Liver (tissue), 9 donors: ENCODE measurements around the gene EEA1. TPM values are rescaled to one million over a fixed set of nuclear protein-coding genes. Genes with fewer than 3 reads are reported as not detected.

ENCODE experiments used
- DNase-seq: peaks from one replicate; pipeline ENCODE4 v3.0.0-alpha.2; 2017; ENCODE audit warnings: low spot score
- H3K27ac ChIP-seq, 2 donors: one replicate each; pipeline ENCODE4 v1.7.0; 2013; ENCODE audit warnings: inconsistent platforms in 2 of 2, low read length in 2 of 2, control low read depth in 1 of 2, low read depth in 1 of 2, mild to moderate bottlenecking in 1 of 2
- H3K27me3 ChIP-seq, 4 donors: one replicate each; pipeline versions ENCODE4 v1.6.1 to v1.7.0; 2013; ENCODE audit warnings: low read length in 3 of 4, inconsistent platforms in 1 of 4, mild to moderate bottlenecking in 1 of 4, moderate library complexity in 1 of 4; ENCODE audit not compliant: control insufficient read depth in 4 of 4, insufficient read depth in 4 of 4
- H3K36me3 ChIP-seq, 4 donors: one replicate each; pipeline versions ENCODE4 v1.6.1 to v1.7.0; 2013; ENCODE audit warnings: low read length in 3 of 4, mild to moderate bottlenecking in 3 of 4, low read depth in 1 of 4, moderate library complexity in 1 of 4; ENCODE audit not compliant: control insufficient read depth in 4 of 4, insufficient read depth in 3 of 4
- H3K4me1 ChIP-seq, 4 donors: one replicate each; pipeline versions ENCODE4 v1.6.1 to v1.7.0; 2013; ENCODE audit warnings: low read length in 3 of 4, mild to moderate bottlenecking in 3 of 4, moderate library complexity in 1 of 4; ENCODE audit not compliant: control insufficient read depth in 4 of 4, insufficient read depth in 4 of 4
- H3K4me3 ChIP-seq, 3 donors: one replicate each; pipeline versions ENCODE4 v1.6.1 to v1.7.0; 2013; ENCODE audit warnings: low read length in 3 of 3, control low read depth in 1 of 3, low read depth in 1 of 3, mild to moderate bottlenecking in 1 of 3
- H3K9ac ChIP-seq, 2 donors: one replicate each; pipeline ENCODE4 v1.7.0; 2013; ENCODE audit warnings: low read length in 2 of 2, mild to moderate bottlenecking in 2 of 2, moderate library complexity in 2 of 2, control low read depth in 1 of 2, low read depth in 1 of 2
- H3K9me3 ChIP-seq, 4 donors: one replicate each; pipeline versions ENCODE4 v1.6.1 to v1.7.0; 2013; ENCODE audit warnings: low read length in 3 of 4; ENCODE audit not compliant: control insufficient read depth in 4 of 4
- EGR1 ChIP-seq, 2 donors: IDR thresholded peaks; 2 replicates each; pipeline ENCODE4 v1.6.1; 2016 to 2018; ENCODE audit warnings: antibody characterized with exemption in 2 of 2, low read depth in 2 of 2
- HNF4A ChIP-seq, 2 donors: conservative IDR thresholded peaks; 2 replicates each; pipeline ENCODE4 v1.6.1; 2016; ENCODE audit warnings: antibody characterized with exemption in 2 of 2, mild to moderate bottlenecking in 2 of 2
- HNF4G ChIP-seq: IDR thresholded peaks from 2 replicates; pipeline ENCODE4 v1.6.1; 2016; ENCODE audit warnings: antibody characterized with exemption
- JUND ChIP-seq, 2 donors: IDR thresholded peaks; 2 replicates each; pipeline ENCODE4 v1.6.1; 2016; ENCODE audit warnings: antibody characterized with exemption in 2 of 2
- RAD21 ChIP-seq, 2 donors: IDR thresholded peaks; 2 replicates each; pipeline ENCODE4 v1.6.1; 2016; ENCODE audit warnings: antibody characterized with exemption in 2 of 2, mild to moderate bottlenecking in 2 of 2
- RXRA ChIP-seq, 2 donors: IDR thresholded peaks; 2 replicates each; pipeline ENCODE4 v1.6.1; 2017 to 2018; ENCODE audit warnings: antibody characterized with exemption in 2 of 2, mild to moderate bottlenecking in 1 of 2
- SP1 ChIP-seq: IDR thresholded peaks from 2 replicates; pipeline ENCODE4 v1.6.1; 2018; ENCODE audit warnings: antibody characterized with exemption, mild to moderate bottlenecking
- TAF1 ChIP-seq: conservative IDR thresholded peaks from 2 replicates; pipeline ENCODE4 v1.6.1; 2016; ENCODE audit warnings: antibody characterized with exemption, mild to moderate bottlenecking
- YY1 ChIP-seq: IDR thresholded peaks from 2 replicates; pipeline ENCODE4 v1.6.1; 2016; ENCODE audit warnings: antibody characterized with exemption, mild to moderate bottlenecking
- WGBS: extraction: QIAGEN DNeasy Blood & Tissue Kit; methylation state at CpG from one replicate; pipeline ENCODE4 v1.1.7; 2013; 5-methylcytosine and 5-hydroxymethylcytosine counted together
- polyA plus RNA-seq, 2 donors: library from polyadenylated mRNA; stranded (reverse) in 1 of 2; unstranded in 1 of 2; fragments of 200-250 nt in 1 of 2; fragments of >200 nt in 1 of 2; fragmentation: Nextera tagmentation in 1 of 2; extraction: Ambion mirVana in 1 of 2; gene quantifications; one replicate each; pipeline versions ENCODE4 v1.2.1 to v1.2.3, GENCODE V29; 2013 to 2015
- total RNA-seq, 2 donors: library from RNA; depleted of rRNA; stranded (reverse); fragments of >200 nt; gene quantifications; one replicate each; pipeline ENCODE4 v1.2.3, GENCODE V29; 2014
- TF ChIP-seq, protein P1 (sequence below): IDR thresholded peaks from 2 replicates; pipeline ENCODE4 v1.6.1; 2016; ENCODE audit warnings: antibody characterized with exemption, mild to moderate bottlenecking
- TF ChIP-seq, protein P2 (sequence below): IDR thresholded peaks from 2 replicates; pipeline ENCODE4 v1.6.1; 2016; ENCODE audit warnings: antibody characterized with exemption
- TF ChIP-seq, protein P3 (sequence below): IDR thresholded peaks from 2 replicates; pipeline ENCODE4 v1.6.1; 2016; ENCODE audit warnings: antibody characterized with exemption
- TF ChIP-seq, protein P4 (sequence below): IDR thresholded peaks from 2 replicates; pipeline ENCODE4 v1.6.1; 2016; ENCODE audit warnings: antibody characterized with exemption
- TF ChIP-seq, protein P5 (sequence below): fragments of 150-350 bp; IDR thresholded peaks from 2 replicates; pipeline ENCODE4 v1.5.1; 2017; ENCODE audit warnings: improper control_type of control experiment, low read depth, low read length; ENCODE audit not compliant: missing input control
- donor health status: healthy.
- donor health status: healthy.
- donor health status: healthy.
- donor health status: healthy.
- donor health status: healthy.

Gene EEA1
- total and polyA plus RNA-seq, 4 donors: 2.5 to 15.8 (median 9.1) TPM

DNA sequence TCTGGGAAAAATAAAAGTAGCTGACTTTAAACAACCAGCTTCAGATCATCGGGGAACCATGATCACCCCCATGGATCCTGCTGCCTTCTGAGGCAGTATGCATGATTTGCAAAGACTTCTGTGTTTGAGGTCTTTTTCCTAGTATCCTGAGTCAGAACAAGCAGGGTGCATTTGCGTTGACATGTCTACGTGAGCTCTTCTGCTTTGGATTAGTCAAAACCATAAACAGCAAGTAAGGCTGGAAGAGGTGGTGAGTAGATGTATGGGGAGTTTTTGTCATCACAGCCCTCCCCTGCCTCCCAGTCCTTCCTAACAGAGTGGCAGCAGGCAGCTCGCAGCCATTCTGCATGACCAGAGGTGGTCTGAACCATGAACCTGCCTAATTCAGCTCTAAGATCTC lies 202.2 kb downstream of the EEA1 start (continued):
- TF ChIP-seq, protein P1, sequence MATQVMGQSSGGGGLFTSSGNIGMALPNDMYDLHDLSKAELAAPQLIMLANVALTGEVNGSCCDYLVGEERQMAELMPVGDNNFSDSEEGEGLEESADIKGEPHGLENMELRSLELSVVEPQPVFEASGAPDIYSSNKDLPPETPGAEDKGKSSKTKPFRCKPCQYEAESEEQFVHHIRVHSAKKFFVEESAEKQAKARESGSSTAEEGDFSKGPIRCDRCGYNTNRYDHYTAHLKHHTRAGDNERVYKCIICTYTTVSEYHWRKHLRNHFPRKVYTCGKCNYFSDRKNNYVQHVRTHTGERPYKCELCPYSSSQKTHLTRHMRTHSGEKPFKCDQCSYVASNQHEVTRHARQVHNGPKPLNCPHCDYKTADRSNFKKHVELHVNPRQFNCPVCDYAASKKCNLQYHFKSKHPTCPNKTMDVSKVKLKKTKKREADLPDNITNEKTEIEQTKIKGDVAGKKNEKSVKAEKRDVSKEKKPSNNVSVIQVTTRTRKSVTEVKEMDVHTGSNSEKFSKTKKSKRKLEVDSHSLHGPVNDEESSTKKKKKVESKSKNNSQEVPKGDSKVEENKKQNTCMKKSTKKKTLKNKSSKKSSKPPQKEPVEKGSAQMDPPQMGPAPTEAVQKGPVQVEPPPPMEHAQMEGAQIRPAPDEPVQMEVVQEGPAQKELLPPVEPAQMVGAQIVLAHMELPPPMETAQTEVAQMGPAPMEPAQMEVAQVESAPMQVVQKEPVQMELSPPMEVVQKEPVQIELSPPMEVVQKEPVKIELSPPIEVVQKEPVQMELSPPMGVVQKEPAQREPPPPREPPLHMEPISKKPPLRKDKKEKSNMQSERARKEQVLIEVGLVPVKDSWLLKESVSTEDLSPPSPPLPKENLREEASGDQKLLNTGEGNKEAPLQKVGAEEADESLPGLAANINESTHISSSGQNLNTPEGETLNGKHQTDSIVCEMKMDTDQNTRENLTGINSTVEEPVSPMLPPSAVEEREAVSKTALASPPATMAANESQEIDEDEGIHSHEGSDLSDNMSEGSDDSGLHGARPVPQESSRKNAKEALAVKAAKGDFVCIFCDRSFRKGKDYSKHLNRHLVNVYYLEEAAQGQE: no peak
- TF ChIP-seq, protein P2, sequence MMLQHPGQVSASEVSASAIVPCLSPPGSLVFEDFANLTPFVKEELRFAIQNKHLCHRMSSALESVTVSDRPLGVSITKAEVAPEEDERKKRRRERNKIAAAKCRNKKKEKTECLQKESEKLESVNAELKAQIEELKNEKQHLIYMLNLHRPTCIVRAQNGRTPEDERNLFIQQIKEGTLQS: no peak
- TF ChIP-seq JUND (IDR thresholded peaks at IDR 0.05): no peak
- no peak for TF ChIP-seq EGR1 (IDR thresholded peaks at IDR 0.05; ENCODE audit: low read depth in 2 of 2)

DNA sequence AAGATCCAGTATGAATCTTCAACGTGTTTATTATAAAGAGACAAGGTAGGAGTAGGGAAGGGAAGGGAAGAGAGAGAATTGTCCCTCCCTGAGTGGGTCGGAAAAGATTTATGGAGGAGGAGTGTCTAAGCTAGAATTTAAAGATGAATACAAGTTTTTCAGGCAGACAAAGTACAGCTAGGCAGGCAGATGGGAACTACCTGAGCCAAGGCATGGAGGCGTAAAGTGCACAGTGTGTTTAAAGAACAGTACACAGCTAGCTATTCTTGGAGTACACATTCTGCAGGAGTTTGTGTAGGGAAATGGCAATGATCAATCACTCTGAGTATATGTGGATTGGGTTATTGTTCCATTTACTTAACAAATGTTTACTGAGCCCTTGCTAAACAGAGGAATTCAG lies 206.2 kb downstream of the EEA1 start:
- H3K27me3 ChIP-seq: no peaks in the 10 kb centered on the region
- DNase-seq: no peak
- H3K4me3 ChIP-seq: no peak overlapping the region
- H3K4me1 ChIP-seq: no peaks in the 10 kb centered on the region
- 83% methylated on average over 3 of the region's 3 CpGs for WGBS
- peaks cover 0 to 1% (median 0%) of the 10 kb centered on the region in 4 donors for H3K9me3 ChIP-seq
- H3K36me3 ChIP-seq: no peaks in the 10 kb centered on the region
- H3K27ac ChIP-seq: no peak overlapping the region
- no peak overlapping the region for H3K9ac ChIP-seq
- TF ChIP-seq HNF4G (no peak), YY1 (no peak), EGR1 (IDR thresholded peaks at IDR 0.05; ENCODE audit: low read depth in 2 of 2) (no peak), RAD21 (IDR thresholded peaks at IDR 0.05) (no peak), SP1 (no peak)
- TF ChIP-seq, protein P3, sequence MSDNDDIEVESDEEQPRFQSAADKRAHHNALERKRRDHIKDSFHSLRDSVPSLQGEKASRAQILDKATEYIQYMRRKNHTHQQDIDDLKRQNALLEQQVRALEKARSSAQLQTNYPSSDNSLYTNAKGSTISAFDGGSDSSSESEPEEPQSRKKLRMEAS: no peak
- TF ChIP-seq, protein P1: no peak
- TF ChIP-seq, protein P4, sequence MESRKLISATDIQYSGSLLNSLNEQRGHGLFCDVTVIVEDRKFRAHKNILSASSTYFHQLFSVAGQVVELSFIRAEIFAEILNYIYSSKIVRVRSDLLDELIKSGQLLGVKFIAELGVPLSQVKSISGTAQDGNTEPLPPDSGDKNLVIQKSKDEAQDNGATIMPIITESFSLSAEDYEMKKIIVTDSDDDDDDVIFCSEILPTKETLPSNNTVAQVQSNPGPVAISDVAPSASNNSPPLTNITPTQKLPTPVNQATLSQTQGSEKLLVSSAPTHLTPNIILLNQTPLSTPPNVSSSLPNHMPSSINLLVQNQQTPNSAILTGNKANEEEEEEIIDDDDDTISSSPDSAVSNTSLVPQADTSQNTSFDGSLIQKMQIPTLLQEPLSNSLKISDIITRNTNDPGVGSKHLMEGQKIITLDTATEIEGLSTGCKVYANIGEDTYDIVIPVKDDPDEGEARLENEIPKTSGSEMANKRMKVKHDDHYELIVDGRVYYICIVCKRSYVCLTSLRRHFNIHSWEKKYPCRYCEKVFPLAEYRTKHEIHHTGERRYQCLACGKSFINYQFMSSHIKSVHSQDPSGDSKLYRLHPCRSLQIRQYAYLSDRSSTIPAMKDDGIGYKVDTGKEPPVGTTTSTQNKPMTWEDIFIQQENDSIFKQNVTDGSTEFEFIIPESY: no peak

DNA sequence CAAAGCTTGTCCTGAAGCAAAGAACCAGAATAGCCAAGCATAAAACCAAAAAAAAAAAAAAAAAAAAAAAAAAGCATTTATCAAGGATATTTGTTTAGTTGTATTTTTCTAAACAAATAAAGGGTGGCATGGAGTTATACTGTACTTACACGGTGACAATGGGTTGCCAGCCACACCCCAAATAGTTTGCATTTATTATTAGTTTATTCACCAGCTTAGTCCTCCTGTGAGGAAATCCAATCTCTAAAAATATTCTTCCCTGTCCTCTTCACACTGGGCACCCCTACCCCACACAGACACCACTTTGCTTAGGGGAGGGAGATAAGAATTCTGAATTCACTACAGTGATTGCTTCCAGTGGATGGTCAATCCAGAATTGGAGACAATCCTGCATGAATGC lies 207.4 kb downstream of the EEA1 start:
- H3K4me3 ChIP-seq: no peak overlapping the region
- no peak overlapping the region for H3K27ac ChIP-seq
- no peaks in the 10 kb centered on the region for H3K27me3 ChIP-seq
- no peaks in the 10 kb centered on the region for H3K4me1 ChIP-seq
- no peak overlapping the region for H3K9ac ChIP-seq
- WGBS: 92% methylated on average over 1 of the region's 1 CpG
- DNase-seq: no peak
- H3K36me3 ChIP-seq: no peaks in the 10 kb centered on the region
- peaks cover 0 to 1% (median 0%) of the 10 kb centered on the region in 4 donors for H3K9me3 ChIP-seq
- TF ChIP-seq, protein P4: no peak
- TF ChIP-seq, protein P2: no peak
- TF ChIP-seq TAF1 (no peak), HNF4A (conservative IDR thresholded peaks at IDR 0.05) (no peak), RXRA (IDR thresholded peaks at IDR 0.05) (no peak), YY1 (no peak), EGR1 (IDR thresholded peaks at IDR 0.05; ENCODE audit: low read depth in 2 of 2) (no peak), HNF4G (no peak), JUND (IDR thresholded peaks at IDR 0.05) (no peak)
- TF ChIP-seq, protein P5, sequence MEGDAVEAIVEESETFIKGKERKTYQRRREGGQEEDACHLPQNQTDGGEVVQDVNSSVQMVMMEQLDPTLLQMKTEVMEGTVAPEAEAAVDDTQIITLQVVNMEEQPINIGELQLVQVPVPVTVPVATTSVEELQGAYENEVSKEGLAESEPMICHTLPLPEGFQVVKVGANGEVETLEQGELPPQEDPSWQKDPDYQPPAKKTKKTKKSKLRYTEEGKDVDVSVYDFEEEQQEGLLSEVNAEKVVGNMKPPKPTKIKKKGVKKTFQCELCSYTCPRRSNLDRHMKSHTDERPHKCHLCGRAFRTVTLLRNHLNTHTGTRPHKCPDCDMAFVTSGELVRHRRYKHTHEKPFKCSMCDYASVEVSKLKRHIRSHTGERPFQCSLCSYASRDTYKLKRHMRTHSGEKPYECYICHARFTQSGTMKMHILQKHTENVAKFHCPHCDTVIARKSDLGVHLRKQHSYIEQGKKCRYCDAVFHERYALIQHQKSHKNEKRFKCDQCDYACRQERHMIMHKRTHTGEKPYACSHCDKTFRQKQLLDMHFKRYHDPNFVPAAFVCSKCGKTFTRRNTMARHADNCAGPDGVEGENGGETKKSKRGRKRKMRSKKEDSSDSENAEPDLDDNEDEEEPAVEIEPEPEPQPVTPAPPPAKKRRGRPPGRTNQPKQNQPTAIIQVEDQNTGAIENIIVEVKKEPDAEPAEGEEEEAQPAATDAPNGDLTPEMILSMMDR: no peak
